GM12801 (cell line): Measurements from ENCODE around the gene MPPED2.

Source experiments
- CTCF ChIP-seq: IDR thresholded peaks from one replicate; pipeline ENCODE4 v1.5.1; 2011; ENCODE audit warnings: control low read depth; ENCODE audit not compliant: insufficient read length; ENCODE audit errors: extremely low read depth

Gene MPPED2

GRCh38 chr11:30483056-30483455 is 103.1 kb downstream of the MPPED2 start:
- TF ChIP-seq CTCF: no peak

- no peak for TF ChIP-seq CTCF
These were observed 104.4 kb downstream of the MPPED2 start for GRCh38 chr11:30481796-30482195.

GRCh38 chr11:30481330-30481729 is 104.8 kb downstream of the MPPED2 start:
- TF ChIP-seq CTCF: no peak

- TF ChIP-seq CTCF: no peak
These were observed 106.3 kb downstream of the MPPED2 start for GRCh38 chr11:30479899-30480298.

GRCh38 chr11:30478923-30479322 is 107.2 kb downstream of the MPPED2 start:
- no peak for TF ChIP-seq CTCF

- TF ChIP-seq CTCF: no peak
These were observed 109.1 kb downstream of the MPPED2 start for GRCh38 chr11:30477061-30477460.

GRCh38 chr11:30474151-30474954 is 111.8 kb downstream of the MPPED2 start:
- TF ChIP-seq CTCF: no peak
